HG03095 (cell line): ENCODE measurements around the gene CDH22.

Experiments used
- ATAC-seq: cut with Tn5 transposase; IDR thresholded peaks from one replicate; pipeline ENCODE4 v1.9.1; 2021; ENCODE audit warnings: moderate library complexity; ENCODE audit not compliant: unreplicated experiment

CDH22 gene

DNA sequence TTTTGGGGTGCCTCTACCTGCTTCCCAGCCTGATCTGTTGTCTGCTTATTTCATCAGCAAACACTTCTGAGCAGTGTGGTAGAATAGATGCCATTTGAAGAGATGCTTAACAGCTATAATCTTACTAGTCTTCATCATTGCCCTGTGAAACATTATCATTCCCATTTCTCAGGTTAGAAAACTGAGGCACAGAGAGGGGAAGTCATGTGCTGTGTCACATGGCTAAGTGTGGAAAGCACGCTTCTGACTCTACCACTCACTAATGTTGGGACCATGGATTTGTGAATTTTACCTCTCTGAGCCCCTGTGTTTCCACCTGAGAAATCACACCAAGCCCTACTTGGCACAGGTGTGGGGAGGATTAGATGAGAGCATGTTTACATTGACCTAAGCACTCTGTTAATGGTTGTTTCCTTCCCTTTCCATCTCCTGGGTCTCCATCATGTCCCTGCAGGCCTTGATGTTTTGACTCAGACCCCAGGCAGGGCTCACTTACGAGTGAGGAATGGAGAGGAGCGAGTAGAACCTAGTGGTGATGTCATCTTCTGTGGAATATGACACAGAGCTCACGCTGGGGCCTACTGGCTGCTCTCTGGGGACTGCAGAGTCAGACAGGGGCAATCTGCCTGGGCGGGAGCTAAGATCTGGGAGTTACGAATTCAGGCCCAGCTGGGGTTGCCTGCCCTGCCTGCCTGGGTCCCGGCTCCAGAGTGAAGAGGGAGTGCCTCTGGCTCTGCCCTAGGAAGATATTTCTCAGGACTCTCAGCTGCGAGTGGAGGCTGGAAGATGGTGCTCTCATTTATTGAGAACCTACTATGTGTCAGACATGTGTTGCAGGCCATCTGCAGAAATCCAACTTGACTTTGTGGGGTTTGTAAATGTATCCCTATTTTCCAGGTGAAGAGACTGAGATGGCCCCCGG lies 64.3 kb downstream of the CDH22 start:
- no peak for ATAC-seq

DNA sequence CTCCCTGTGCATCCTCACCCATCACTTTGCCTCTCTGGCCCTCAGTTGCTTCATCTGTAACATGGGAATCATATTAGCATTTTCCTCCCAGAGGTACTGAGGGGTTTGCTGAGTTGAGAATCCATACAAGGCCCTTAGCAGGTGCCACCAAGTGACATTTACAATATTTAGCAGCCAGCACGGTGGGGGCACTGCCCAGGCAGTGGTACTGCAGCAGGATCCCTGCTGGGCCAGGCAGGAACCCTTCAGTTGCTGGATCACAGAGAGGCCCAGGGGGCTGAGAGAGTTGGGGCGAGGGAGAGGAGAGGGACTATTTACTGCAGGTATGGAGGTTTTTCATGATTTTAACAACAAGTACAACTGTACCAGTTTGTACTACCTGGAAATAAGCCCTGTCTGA lies 65.9 kb downstream of the CDH22 start:
- no peak for ATAC-seq

DNA sequence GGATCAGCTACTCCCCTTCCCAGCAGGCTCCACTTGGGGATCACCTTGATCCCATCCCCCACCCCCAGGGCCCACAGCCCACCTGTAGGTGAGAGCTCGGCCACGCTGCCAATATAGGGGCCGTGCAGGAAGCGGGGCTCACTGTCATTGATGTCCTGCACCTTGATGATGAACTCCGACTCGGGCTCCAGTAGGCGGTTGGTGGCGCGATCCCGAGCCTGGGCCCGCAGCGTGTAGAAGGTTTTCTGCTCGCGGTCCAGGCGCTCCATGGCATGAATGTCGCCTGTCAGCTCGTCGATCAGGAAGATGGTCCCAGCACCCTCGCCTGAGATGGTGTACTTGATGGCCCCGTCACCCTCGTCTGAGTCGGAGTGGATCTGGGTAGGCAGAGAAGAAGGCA lies 67.4 kb downstream of the CDH22 start:
- ATAC-seq: no peak

DNA sequence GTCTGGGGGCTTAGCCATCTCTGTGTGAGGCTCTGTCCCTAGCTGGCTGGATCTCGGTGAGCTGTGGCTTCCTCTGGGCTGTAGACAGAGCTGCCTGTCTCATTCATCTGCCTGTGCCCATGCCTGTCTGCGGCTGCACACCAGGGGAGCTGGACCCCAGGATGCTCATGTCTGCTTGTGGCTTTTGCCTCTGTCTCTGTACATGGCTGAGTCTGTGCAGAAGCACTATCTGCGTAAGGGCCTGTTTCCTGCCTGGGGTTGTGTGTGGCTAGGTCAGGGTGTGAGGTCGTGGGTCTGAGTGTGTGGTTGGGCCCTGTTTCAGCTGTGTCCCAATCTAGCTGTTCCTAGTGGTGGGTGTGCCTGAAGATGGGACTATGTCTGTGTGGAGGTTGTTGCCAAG lies 68.2 kb downstream of the CDH22 start:
- ATAC-seq: no peak

DNA sequence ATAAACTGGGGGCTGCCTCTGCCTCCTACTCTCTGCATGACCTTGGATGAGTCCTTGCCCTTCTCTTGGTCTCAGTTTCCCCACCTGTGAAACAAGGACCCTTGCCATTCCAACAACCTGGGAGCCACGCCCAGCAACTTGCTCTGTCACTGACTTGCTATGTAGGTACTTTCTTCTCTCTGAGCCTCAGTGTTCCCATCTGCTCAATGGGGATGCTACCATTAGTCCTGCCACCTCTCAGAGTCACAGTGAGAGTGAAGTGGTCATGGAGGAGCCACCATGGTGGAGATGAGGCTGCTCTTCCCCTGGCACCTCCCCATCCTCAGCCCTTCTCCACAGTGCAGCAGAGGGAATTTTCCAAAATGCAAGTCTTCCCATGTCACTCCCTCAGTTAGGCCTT lies 70.6 kb downstream of the CDH22 start:
- ATAC-seq: no peak

DNA sequence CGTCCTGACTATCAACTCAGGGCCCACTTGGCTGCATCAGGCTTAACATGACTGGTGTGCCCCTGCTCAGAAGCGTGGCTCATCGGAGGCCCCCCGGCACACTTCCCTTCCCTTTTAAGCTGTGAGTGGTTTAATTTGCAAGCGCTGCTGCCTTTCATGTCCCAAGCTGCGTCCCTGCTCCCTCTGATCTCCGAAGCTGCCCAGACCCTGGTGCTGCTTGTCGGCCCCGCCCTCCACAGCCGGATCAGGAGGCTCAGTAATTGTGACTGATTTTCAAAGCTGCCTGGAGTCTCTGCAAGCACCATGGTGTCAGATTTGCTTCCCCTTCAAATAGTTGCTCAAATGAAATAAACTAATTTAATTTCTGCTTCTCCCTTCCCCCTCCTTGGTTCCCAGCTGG lies 71.1 kb downstream of the CDH22 start:
- ATAC-seq: no peak

DNA sequence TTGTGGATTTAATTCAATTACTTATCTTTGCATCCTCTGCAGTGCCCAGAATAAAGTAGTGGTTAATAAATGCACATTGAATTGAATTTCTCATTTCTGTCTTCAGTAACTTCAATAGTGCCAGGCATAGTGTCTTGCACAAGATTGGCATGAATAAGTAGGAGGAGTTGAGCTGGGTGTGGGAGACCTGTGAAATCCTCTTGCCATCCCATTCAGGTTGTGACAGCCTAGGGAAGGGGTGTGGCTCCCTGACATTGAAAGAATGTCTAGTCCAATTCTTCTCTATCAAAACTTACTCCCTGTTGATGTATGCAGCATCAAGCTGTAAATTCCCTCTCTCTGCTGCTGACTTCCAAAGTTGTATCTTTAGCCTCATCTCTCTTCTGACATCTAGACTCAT lies 73.2 kb downstream of the CDH22 start:
- no peak for ATAC-seq

DNA sequence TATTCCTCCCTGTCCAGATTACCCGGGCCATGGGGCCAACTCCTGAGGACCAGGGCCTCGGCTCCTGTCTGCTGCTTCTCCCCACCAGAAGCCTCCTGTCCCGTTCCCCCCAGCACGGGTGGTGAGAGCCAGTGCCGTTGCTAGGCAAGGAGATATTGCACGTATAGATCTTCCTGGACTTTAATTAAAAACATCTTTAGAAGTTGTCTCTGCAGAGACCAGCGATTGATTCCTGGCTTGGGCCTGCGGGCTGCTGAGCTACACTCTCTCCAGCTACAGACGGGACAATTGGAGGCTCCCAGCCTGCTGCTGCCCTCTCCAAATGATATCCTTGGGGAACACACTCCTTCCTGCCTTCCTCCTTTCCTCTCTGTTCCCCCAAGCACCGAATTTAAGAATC lies 74.6 kb downstream of the CDH22 start:
- ATAC-seq: no peak

DNA sequence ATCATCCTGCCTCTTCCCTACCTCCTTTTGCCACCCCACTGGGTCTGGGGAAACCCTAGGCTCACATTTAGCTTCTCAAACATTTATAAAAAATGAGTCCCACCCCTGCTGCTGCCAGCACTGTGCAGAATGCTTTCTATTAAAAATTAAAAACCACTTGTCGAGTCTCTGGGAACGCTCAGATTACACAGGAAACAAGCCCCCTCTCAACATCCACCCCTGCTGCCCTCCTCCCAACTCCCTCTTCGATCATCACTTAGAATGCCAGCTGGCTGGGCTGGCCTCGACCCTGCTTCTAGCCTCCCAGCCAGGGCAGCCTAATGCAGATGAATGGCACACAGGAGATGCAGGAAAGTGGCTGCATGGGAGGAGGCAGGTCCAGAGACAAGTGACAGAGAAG lies 75.8 kb downstream of the CDH22 start:
- no peak for ATAC-seq

DNA sequence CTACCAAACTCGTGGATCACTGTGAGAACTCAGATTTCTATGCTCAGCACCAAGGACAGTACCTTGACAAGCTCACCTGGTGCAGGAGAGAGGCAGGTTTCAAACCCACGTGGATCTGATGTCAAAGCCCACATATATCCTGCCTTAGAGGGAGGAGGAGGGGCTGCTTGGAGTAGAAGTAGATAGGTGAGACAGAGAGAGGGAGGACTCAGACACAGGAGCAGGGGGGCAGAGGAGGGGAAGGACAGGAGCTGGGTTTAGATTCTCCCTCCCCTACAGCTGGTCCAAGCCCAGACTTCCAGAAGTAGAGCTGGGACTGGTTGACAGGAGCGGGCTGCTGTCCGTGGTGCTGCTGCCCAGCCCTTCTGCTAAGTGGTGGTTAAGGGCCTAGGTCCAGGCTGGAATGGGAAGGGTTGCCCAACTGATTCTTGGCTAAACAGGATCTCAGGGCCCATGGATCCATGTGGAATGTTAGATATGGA lies 77.5 kb downstream of the CDH22 start:
- no peak for ATAC-seq

DNA sequence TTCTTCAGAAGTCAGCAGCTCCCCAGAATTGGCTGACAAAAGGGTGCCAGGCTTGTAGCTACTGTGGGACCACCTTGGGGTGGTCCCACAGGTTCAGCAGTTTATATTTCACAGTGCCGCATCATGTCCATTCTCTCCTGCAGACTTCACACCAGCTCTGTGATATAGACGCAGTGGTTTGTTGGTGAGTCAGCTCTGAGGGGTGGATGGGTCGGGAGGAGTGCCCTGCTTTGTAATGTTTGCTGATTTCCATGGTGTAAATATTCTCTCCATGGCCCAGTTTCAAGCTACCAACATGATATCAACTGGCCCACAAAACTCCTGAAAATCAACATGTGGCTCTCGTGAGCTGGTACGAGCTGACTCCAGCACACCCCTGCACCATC lies 78.2 kb downstream of the CDH22 start:
- no peak for ATAC-seq

DNA sequence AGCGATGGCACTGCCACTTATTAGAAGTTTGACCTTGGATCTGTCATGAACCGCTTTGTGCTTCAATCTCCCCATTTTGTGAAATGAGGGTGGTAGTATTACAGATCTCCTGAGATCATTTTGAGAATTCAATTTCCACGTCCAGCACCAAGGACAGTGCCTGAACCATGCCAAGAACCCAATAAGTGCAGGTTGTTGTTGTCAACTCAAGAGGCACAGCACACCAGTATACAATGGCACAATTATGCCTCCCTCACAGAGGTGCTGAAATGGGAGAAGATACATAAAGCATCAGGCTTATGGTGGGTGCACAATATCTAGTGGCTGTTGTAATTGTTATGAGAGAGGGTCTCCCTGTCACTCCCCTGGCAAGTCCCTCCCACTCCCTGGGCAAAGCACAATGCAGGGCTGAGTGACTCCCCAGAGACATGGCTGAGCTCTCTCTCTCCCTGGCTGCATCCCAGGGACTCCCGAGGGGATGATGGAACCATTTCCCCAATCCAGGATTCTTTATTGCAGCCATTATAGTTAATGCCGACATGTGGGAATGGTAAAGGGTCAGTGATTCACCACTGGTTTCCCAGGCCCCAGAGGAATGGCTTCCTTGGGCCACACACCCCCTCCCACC lies 78.7 kb downstream of the CDH22 start:
- ATAC-seq: no peak

DNA sequence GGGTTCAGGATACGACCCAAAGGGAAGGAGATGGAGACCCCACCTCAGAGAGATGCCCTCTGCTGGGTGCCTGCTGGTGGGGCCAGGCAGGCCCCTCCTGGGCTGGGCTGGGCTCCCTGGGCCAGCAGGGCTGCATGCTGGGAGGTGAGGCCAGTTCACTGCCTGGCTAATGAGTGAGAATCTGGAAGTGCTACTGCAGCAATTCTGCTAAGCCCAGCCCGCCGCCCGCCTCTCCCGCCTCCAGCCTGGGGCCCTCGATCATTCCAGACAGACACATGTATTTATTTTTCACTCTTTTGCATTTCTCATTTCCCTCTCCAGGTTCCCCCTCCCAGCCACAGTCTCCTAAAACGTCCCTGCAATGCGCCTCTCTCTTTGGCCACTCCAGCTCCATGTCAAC lies 79.6 kb downstream of the CDH22 start:
- no peak for ATAC-seq

DNA sequence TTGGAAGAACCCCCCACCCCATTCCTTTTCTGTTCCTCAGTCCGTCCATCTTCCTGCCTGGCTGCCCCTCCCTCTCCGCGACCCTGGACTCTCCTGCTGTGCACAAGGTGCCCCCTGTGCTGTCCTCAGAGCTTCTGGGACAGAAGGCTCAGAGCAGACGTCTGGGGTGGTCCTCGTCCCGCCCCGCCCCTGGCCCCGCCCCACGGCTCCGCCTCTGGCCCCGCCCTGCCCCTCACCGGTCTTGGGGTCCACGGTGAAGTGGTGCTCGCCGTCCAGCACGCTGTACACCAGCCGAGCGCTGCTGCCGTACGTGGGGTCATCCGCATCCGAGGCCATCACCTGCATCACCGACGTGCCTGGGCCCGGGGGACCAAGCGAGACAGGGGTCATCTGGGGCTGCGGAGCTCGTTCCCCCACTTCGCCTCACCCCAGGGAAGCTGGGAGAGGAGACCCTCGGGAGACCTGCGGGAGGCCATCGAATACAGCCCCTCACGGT lies 81.0 kb downstream of the CDH22 start:
- ATAC-seq: no peak

DNA sequence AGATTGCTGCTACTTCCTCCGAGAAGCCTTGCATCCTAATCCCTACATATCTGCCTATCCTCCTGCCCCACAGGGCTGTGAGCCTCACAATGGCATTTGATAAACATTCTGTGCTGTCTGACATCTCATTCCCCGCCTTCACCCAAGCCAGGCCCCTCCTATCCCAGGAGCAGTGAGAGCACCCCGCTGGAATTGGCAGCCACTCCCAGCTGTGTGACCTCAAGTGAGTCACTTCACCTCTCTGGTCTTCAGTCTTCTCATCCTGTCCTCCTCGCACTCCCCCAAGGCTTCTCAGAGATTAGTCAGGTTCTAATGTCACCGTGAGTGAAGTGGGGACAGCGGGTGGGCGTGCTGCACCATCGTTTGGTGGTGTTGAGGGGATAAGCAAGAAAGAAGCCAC lies 81.7 kb downstream of the CDH22 start:
- no peak for ATAC-seq

DNA sequence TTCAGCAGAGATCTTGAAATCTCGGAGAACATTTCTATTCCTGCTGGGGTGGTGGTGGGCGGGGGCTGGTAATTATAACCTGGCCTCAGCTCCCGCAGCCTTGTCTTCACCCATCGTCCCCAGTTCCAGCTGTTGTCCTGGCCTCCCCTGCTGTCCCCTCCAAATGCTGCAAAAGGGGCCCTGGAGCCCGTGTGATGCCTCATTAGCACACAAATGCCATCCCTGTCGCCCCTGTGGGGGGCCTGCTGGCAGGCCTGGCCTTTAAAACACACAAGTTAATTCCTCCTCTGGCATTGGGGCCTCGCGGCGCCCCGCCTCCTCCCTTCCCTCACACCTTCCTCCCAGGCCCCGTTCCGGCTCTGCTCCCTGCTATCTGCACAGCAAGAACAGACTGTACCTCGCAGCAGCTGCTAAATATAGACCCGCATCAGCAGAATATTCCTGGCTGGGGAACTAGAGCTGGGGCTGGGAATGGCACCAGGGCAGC lies 85.7 kb downstream of the CDH22 start:
- no peak for ATAC-seq

DNA sequence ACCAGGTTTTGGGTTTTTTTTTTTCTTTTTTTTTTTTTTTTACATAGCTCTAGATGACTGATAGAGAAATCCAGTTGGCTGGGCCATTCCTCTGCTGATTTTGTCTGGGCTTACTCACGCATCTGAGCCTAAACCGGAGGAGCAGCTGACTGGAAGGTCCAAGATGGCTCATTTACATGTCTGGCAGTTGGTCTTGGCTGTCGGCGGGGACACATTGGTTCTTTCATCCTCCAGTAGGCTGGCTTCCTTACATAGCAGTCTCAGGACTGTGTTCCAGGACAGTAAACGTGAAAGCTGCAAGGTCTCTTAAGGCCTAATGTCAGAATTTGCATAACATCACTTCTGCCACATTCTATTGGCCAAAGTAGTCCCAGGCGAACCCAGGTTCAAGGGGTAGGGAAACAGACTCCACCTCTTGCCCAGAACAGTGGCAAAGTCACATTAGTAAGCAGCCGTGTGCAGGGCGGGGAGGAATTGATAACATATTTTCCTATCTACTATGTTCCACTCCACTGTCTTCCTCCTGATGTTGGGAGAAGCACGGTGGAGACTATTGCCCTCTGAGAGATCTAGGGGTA lies 87.0 kb downstream of the CDH22 start:
- ATAC-seq: no peak

DNA sequence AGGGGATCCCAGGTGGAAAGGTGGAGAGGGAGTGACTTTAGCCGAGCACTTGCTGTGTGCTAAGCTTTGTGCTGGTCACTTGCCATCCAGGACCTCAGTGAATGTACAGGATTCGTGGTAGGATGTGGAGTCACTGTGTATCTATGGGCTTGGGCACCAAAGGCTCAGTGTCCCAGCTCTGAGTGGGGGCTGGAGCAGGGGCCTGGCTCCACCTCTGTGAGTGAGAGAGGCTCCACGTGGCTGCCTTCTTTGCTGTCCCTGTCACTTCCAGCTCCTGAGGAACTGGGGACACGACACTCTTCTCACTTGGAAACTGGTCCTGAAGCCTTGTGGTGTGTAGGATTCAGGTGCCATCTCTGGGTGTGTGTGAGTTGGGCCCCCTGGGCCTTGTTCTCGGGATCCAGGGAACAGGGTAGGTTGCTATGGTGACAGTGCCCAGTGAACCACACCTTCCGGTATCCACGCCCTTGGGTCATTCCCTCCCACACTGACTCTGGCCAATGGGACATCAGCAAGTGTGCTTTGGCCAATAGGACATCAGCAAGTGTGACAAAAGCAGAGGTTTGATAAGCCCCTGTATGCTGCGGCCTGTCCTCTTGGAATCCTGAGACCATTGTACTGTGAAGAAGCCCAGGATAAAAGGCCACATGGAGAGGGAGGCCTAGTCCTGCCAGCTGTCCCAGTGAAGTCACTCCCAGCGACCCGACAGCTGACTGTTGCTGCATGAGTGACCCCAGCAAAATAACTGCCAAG lies 87.7 kb downstream of the CDH22 start:
- no peak for ATAC-seq

DNA sequence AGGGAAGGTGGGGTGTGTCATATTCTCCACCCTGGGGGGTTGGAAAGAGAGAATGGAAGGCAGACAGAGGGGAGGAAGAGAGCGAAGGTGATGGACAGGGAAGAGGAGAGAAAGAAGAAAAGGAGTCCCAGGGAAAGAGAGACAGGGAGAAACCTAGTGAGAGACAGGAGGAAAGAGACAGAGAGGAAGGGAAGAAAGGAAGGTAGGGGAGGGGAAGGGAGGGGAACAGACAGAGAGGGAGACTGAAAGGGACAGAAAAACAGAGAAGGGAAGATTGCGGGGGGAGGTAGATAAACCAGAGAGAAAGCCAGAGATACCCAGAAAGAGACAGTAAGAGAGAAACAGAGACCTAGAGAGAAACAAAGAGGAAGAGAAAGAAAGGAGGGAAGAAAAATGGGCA lies 88.4 kb downstream of the CDH22 start:
- ATAC-seq: no peak

DNA sequence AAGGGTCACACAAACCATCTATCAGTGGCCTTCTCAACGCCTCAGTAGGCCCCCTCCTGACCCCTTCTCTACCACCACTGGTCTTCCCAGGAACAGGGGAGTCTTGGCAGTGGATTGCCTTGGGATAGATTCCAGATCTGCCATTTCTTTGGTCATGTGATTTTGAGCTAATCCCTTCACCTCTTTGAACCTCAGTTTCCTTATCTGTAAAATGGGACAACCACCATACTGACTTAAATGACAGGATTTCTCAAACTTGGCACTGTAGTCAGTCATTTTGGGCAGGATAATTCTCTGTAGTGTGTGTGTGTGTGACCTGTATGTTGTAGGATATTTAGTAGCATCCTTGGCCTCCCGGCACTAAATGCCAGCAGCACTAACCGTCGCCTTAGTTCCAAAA lies 89.1 kb downstream of the CDH22 start:
- no peak for ATAC-seq

DNA sequence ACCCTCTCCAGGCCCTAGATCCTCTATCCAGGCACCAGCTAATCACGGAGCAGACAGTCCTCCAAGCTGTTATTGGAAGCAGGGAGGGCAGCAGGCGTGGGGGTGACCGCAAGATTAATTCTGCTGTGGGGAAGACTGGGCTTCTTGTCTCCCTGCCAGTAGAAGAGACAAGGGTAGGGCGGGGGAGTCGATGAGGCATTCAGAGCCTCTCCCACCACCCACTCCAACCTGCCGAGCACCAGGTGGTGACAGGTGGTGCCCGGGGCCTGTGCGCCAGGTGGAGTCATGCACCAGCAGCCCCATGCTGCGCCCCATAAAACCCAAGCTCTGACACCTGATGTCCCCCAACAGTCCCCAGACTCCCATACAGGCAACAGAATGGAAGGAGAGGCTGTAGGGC lies 89.6 kb downstream of the CDH22 start:
- no peak for ATAC-seq
